Measurements from ENCODE around the gene SASH1. TPM values are rescaled to one million over a fixed set of nuclear protein-coding genes. Genes with fewer than 3 reads are reported as not detected.
A peak's percentile ranks its signal among the peaks of the same experiment; 100 is the strongest.

SASH1 gene
- total RNA-seq, 1 donor from 2014 or later: 15.5 TPM

DNA sequence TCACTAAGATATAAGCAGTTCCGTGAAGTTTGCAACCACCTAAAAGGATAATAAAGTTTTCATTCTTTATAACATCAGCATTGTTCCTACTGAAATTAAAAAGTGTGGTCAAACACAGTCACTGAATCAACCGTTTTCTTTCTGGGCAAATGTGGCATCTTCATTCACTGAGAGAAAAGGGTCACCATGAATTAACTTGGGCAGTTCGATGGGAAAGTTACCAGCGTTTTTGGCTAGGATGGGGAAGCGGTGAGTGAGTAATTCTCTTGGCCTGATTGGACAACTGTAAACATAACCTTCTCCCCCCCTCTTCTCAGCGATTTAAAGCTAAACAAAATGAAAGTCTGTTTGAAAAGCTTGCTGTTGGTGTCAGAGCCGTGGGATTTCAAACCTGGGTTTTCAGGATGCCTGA lies 181.8 kb downstream of the SASH1 start:
- TF ChIP-seq, protein P1, sequence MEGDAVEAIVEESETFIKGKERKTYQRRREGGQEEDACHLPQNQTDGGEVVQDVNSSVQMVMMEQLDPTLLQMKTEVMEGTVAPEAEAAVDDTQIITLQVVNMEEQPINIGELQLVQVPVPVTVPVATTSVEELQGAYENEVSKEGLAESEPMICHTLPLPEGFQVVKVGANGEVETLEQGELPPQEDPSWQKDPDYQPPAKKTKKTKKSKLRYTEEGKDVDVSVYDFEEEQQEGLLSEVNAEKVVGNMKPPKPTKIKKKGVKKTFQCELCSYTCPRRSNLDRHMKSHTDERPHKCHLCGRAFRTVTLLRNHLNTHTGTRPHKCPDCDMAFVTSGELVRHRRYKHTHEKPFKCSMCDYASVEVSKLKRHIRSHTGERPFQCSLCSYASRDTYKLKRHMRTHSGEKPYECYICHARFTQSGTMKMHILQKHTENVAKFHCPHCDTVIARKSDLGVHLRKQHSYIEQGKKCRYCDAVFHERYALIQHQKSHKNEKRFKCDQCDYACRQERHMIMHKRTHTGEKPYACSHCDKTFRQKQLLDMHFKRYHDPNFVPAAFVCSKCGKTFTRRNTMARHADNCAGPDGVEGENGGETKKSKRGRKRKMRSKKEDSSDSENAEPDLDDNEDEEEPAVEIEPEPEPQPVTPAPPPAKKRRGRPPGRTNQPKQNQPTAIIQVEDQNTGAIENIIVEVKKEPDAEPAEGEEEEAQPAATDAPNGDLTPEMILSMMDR (IDR thresholded peaks at IDR 0.05; ENCODE audit: insufficient read depth, low read depth, low read length): no peak
- no peak for TF ChIP-seq EZH2 (IDR thresholded peaks at IDR 0.05; ENCODE audit: insufficient read depth, low read length)
- peak overlapping the region; percentile 0 for H2AFZ ChIP-seq (ENCODE audit: low read depth, low read length)
- Mint-ChIP-seq H3K27me3 (ENCODE audit: low read depth, unreplicated experiment) (no peaks in the 10 kb centered on the region), H3K4me3 (ENCODE audit: unreplicated experiment) (no peak overlapping the region), H3K36me3 (ENCODE audit: low read depth, unreplicated experiment) (peaks cover 17% of the 10 kb centered on the region), H3K4me1 (ENCODE audit: low read depth, unreplicated experiment) (peaks cover 44% of the 10 kb centered on the region), H3K27ac (ENCODE audit: unreplicated experiment) (peak overlapping the region; percentile 53), H3K9me3 (ENCODE audit: unreplicated experiment) (no peaks in the 10 kb centered on the region)
- peaks cover 61% of the 10 kb centered on the region for H3K4me1 ChIP-seq (ENCODE audit: insufficient read depth, low read length)
- H3K27me3 ChIP-seq (ENCODE audit: insufficient read depth, low read length): no peaks in the 10 kb centered on the region
- H3K27ac ChIP-seq (ENCODE audit: low read depth, low read length): peak overlapping the region; percentile 99
- H3K79me2 ChIP-seq (ENCODE audit: insufficient read depth, low read length): no peaks in the 10 kb centered on the region
- peaks cover 8% of the 10 kb centered on the region for H3K36me3 ChIP-seq (ENCODE audit: insufficient read depth, low read length)
- DNase-seq (ENCODE audit: low read depth): peak; percentile 85
- peak overlapping the region; percentile 86 for H3K4me2 ChIP-seq (ENCODE audit: low read length)
- peak; percentile 94 for FAIRE-seq
- peak overlapping the region; percentile 47 for H3K4me3 ChIP-seq (ENCODE audit: insufficient read depth, low read depth, low read length)
- H3K9me3 ChIP-seq (ENCODE audit: insufficient read depth, low read depth, low read length): no peaks in the 10 kb centered on the region
- H4K20me1 ChIP-seq (ENCODE audit: insufficient read depth, low read length): no peaks in the 10 kb centered on the region
- peak overlapping the region; percentile 93 for H3K9ac ChIP-seq (ENCODE audit: low read length)

DNA sequence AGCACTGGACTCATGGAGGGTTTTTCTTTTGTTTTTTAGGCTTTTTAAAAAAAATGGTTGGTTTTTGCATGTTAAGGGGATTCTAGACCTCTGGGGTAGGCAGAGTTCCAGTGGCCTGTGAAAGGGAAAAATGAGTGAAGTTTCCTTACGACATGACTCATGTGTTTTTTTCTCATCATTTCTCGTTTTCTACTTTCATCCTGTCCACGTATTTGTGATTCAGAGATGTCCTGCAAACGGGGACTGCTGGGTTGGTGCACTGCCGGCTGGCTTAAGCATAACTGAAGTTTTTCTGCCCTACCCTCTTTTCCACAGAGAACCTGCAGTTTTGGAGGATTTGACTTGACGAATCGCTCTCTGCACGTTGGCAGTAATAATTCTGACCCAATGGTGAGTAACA lies 182.3 kb downstream of the SASH1 start:
- FAIRE-seq (no peak), DNase-seq (ENCODE audit: low read depth) (peak; percentile 90)
- Mint-ChIP-seq H3K27ac (ENCODE audit: unreplicated experiment) (peak overlapping the region; percentile 53), H3K36me3 (ENCODE audit: low read depth, unreplicated experiment) (peaks cover 16% of the 10 kb centered on the region), H3K4me3 (ENCODE audit: unreplicated experiment) (no peak overlapping the region), H3K4me1 (ENCODE audit: low read depth, unreplicated experiment) (peaks cover 44% of the 10 kb centered on the region), H3K27me3 (ENCODE audit: low read depth, unreplicated experiment) (no peaks in the 10 kb centered on the region), H3K9me3 (ENCODE audit: unreplicated experiment) (no peaks in the 10 kb centered on the region)
- H3K4me3 ChIP-seq (ENCODE audit: insufficient read depth, low read depth, low read length): peak overlapping the region; percentile 47
- H4K20me1 ChIP-seq (ENCODE audit: insufficient read depth, low read length): no peaks in the 10 kb centered on the region
- peak overlapping the region; percentile 86 for H3K4me2 ChIP-seq (ENCODE audit: low read length)
- no peaks in the 10 kb centered on the region for H3K27me3 ChIP-seq (ENCODE audit: insufficient read depth, low read length)
- no peaks in the 10 kb centered on the region for H3K9me3 ChIP-seq (ENCODE audit: insufficient read depth, low read depth, low read length)
- H2AFZ ChIP-seq (ENCODE audit: low read depth, low read length): peak overlapping the region; percentile 2
- TF ChIP-seq, protein P1 (IDR thresholded peaks at IDR 0.05; ENCODE audit: insufficient read depth, low read depth, low read length): no peak
- no peak for TF ChIP-seq EZH2 (IDR thresholded peaks at IDR 0.05; ENCODE audit: insufficient read depth, low read length)
- peak overlapping the region; percentile 99 for H3K27ac ChIP-seq (ENCODE audit: low read depth, low read length)
- peak overlapping the region; percentile 93 for H3K9ac ChIP-seq (ENCODE audit: low read length)
- peaks cover 63% of the 10 kb centered on the region for H3K4me1 ChIP-seq (ENCODE audit: insufficient read depth, low read length)
- H3K79me2 ChIP-seq (ENCODE audit: insufficient read depth, low read length): no peaks in the 10 kb centered on the region
- H3K36me3 ChIP-seq (ENCODE audit: insufficient read depth, low read length): peaks cover 4% of the 10 kb centered on the region

DNA sequence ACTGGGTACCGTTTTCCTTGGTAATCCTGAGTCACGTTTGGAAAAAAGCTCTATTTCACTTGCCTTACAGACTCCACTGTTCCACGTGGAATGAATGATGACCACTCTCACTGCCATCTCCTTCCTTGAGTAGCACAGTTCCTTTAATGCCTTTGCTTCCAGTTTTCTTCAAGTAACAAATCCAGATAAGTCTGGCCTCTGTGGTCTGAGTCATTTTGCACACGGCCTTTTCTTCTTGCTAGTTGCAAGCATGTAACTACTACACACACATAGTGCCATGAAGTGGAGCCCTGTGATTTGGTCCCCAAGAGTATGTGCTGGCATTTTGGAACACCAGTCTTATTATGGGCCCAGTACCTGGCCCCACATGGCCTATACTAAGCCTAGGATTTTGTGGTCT lies 182.8 kb downstream of the SASH1 start:
- FAIRE-seq: no peak
- H3K4me1 Mint-ChIP-seq (ENCODE audit: low read depth, unreplicated experiment): peaks cover 48% of the 10 kb centered on the region
- Histone ChIP-seq H3K4me2 (ENCODE audit: low read length) (peak overlapping the region; percentile 86), H3K27ac (ENCODE audit: low read depth, low read length) (peak overlapping the region; percentile 99), H3K9ac (ENCODE audit: low read length) (peak overlapping the region; percentile 93), H4K20me1 (ENCODE audit: insufficient read depth, low read length) (no peaks in the 10 kb centered on the region), H3K36me3 (ENCODE audit: insufficient read depth, low read length) (peaks cover 4% of the 10 kb centered on the region), H2AFZ (ENCODE audit: low read depth, low read length) (peak overlapping the region; percentile 2), H3K27me3 (ENCODE audit: insufficient read depth, low read length) (no peaks in the 10 kb centered on the region), H3K79me2 (ENCODE audit: insufficient read depth, low read length) (no peaks in the 10 kb centered on the region), H3K4me1 (ENCODE audit: insufficient read depth, low read length) (peaks cover 62% of the 10 kb centered on the region), H3K4me3 (ENCODE audit: insufficient read depth, low read depth, low read length) (peak overlapping the region; percentile 47), H3K9me3 (ENCODE audit: insufficient read depth, low read depth, low read length) (no peaks in the 10 kb centered on the region)
- TF ChIP-seq, protein P1 (IDR thresholded peaks at IDR 0.05; ENCODE audit: insufficient read depth, low read depth, low read length): no peak
- no peak for TF ChIP-seq EZH2 (IDR thresholded peaks at IDR 0.05; ENCODE audit: insufficient read depth, low read length)
- H3K9me3 Mint-ChIP-seq (ENCODE audit: unreplicated experiment): no peaks in the 10 kb centered on the region
- H3K27me3 Mint-ChIP-seq (ENCODE audit: low read depth, unreplicated experiment): no peaks in the 10 kb centered on the region
- H3K36me3 Mint-ChIP-seq (ENCODE audit: low read depth, unreplicated experiment): peaks cover 15% of the 10 kb centered on the region
- peak; percentile 96 for DNase-seq (ENCODE audit: low read depth)
- no peak overlapping the region for H3K4me3 Mint-ChIP-seq (ENCODE audit: unreplicated experiment)
- peak overlapping the region; percentile 53 for H3K27ac Mint-ChIP-seq (ENCODE audit: unreplicated experiment)

Measured in astrocyte (in vitro differentiated cells and primary cell).